Panc1 (cell line): ENCODE measurements around the gene PHLPP1.

Experiments used
- TF ChIP-seq, protein P1 (sequence below): fragments of 450-650 bp; IDR thresholded peaks from 2 replicates; pipeline ENCODE4 v1.5.1; 2017; ENCODE audit warnings: mild to moderate bottlenecking
- TF ChIP-seq, protein P2 (sequence below), 2 experiments: IDR thresholded peaks; 2 replicates each; pipeline ENCODE4 v1.6.1; 2011 to 2012; ENCODE audit warnings: low read depth in 2 of 2, control low read depth in 1 of 2, low read length in 1 of 2, mild to moderate bottlenecking in 1 of 2, moderate library complexity in 1 of 2; ENCODE audit not compliant: insufficient read depth in 1 of 2

DNA sequence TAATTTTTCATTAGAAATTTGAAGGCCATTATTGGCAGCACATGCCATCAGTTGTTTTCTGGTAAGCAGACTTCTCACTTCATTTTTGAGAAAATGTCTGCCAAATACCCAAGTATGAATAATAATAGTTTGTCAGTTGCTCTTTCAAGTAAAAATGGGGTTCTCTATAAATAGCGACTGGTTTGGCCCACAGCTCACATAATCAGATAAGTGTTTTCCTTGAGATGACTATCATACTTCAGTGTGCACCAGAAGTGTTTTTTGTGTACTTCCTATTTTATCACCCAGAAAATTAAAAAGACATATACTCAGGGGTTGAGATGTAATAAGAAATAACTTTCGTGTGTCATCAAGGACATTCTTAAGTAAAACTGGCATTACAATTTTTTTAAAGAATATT, 147.1 kb downstream of the PHLPP1 start:
- TF ChIP-seq, protein P1, sequence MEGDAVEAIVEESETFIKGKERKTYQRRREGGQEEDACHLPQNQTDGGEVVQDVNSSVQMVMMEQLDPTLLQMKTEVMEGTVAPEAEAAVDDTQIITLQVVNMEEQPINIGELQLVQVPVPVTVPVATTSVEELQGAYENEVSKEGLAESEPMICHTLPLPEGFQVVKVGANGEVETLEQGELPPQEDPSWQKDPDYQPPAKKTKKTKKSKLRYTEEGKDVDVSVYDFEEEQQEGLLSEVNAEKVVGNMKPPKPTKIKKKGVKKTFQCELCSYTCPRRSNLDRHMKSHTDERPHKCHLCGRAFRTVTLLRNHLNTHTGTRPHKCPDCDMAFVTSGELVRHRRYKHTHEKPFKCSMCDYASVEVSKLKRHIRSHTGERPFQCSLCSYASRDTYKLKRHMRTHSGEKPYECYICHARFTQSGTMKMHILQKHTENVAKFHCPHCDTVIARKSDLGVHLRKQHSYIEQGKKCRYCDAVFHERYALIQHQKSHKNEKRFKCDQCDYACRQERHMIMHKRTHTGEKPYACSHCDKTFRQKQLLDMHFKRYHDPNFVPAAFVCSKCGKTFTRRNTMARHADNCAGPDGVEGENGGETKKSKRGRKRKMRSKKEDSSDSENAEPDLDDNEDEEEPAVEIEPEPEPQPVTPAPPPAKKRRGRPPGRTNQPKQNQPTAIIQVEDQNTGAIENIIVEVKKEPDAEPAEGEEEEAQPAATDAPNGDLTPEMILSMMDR, result no peak
- TF ChIP-seq, protein P2, sequence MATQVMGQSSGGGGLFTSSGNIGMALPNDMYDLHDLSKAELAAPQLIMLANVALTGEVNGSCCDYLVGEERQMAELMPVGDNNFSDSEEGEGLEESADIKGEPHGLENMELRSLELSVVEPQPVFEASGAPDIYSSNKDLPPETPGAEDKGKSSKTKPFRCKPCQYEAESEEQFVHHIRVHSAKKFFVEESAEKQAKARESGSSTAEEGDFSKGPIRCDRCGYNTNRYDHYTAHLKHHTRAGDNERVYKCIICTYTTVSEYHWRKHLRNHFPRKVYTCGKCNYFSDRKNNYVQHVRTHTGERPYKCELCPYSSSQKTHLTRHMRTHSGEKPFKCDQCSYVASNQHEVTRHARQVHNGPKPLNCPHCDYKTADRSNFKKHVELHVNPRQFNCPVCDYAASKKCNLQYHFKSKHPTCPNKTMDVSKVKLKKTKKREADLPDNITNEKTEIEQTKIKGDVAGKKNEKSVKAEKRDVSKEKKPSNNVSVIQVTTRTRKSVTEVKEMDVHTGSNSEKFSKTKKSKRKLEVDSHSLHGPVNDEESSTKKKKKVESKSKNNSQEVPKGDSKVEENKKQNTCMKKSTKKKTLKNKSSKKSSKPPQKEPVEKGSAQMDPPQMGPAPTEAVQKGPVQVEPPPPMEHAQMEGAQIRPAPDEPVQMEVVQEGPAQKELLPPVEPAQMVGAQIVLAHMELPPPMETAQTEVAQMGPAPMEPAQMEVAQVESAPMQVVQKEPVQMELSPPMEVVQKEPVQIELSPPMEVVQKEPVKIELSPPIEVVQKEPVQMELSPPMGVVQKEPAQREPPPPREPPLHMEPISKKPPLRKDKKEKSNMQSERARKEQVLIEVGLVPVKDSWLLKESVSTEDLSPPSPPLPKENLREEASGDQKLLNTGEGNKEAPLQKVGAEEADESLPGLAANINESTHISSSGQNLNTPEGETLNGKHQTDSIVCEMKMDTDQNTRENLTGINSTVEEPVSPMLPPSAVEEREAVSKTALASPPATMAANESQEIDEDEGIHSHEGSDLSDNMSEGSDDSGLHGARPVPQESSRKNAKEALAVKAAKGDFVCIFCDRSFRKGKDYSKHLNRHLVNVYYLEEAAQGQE (IDR thresholded peaks at IDR 0.05; ENCODE audit: insufficient read depth in 1 of 2, low read depth in 2 of 2, low read length in 1 of 2), result no peak
